K562 (cell line): ENCODE measurements around the gene SND1. TPM values are rescaled to one million over a fixed set of nuclear protein-coding genes. Genes with fewer than 3 reads are reported as not detected.

Source experiments
- ATAC-seq: fragments of 200-7000 bp; cut with Tn5 transposase; 3 replicates; pipeline ENCODE4 v1.9.1; 2020; ENCODE audit warnings: moderate library complexity
- BruUV-seq: library from RNA; stranded (reverse); fragments of 400-500 nt; replicated peaks from 2 replicates; lab custom pipeline; 2021; lab: Mats Ljungman, UMichigan
- CTCF ChIA-PET: fragments of 300-600 bp; formaldehyde crosslinking; extraction: SDS; loops from one replicate; lab custom pipeline; 2021; ENCODE audit warnings: low intra/inter-chr PET ratio; lab: Yijun Ruan, JAX
- POLR2A ChIA-PET: fragments of 300-600, 350-650 bp; sonication (Branson Sonifier 250); formaldehyde crosslinking; extraction: SDS; loops from one replicate; lab custom pipeline; 2021; ENCODE audit warnings: antibody characterized with exemption, inconsistent platforms; lab: Yijun Ruan, JAX
- DNase-seq, 4 experiments: peaks; one replicate each; pipeline versions ENCODE4 v3.0.0 to v3.0.0-alpha.2; 2011 to 2018; ENCODE audit warnings: low spot score in 3 of 4, mixed read lengths in 3 of 4; ENCODE audit errors: extremely low read depth in 1 of 4
- FAIRE-seq: peaks from 2 replicates; lab custom pipeline; 2011; peaks lifted over from hg19 to GRCh38; lab: Jason Lieb, UNC
- H2AFZ ChIP-seq: 2 replicates; pipeline ENCODE4 v1.6.0; 2011; ENCODE audit warnings: low read depth, low read length, control low read depth, inconsistent platforms
- H3K27ac ChIP-seq: fragments of 200-600 bp; 3 replicates; pipeline ENCODE4 v1.8.0; 2011; ENCODE audit warnings: low read depth, mild to moderate bottlenecking, control low read depth, inconsistent platforms, low read length, moderate library complexity, mixed read lengths; ENCODE audit errors: extremely low read depth
- H3K27me3 ChIP-seq, 2 experiments: fragments of 300-600 bp in 1 of 2; 2 replicates in 1 of 2; 3 replicates in 1 of 2; pipeline versions ENCODE4 v1.6.0 to v1.8.0; 2011; ENCODE audit warnings: inconsistent platforms in 2 of 2, low read length in 2 of 2, mild to moderate bottlenecking in 1 of 2, mixed read lengths in 1 of 2, moderate library complexity in 1 of 2; ENCODE audit not compliant: control insufficient read depth in 2 of 2, insufficient read depth in 2 of 2
- H3K36me3 ChIP-seq: fragments of 300-600 bp; 3 replicates; pipeline ENCODE4 v1.8.0; 2011; ENCODE audit warnings: mild to moderate bottlenecking, low read length, inconsistent platforms; ENCODE audit not compliant: control insufficient read depth, insufficient read depth
- H3K4me1 ChIP-seq, 2 experiments: fragments of 200-600 bp in 1 of 2; replicated peaks in 1 of 2; 2 replicates in 1 of 2; 3 replicates in 1 of 2; pipeline versions ENCODE4 v1.5.1 to v1.8.0; 2011; ENCODE audit warnings: inconsistent platforms in 2 of 2, low read length in 2 of 2, mild to moderate bottlenecking in 1 of 2, mixed read lengths in 1 of 2, moderate library complexity in 1 of 2; ENCODE audit not compliant: control insufficient read depth in 2 of 2, insufficient read depth in 2 of 2
- H3K4me2 ChIP-seq: 2 replicates; pipeline ENCODE4 v1.6.1; 2011; ENCODE audit warnings: low read length, control low read depth, inconsistent platforms, mixed read lengths; ENCODE audit not compliant: insufficient read depth
- H3K4me3 ChIP-seq: fragments of 200-600 bp; sonication (generic), shearing (Covaris generic); 2 replicates; pipeline ENCODE4 v1.5.1; 2016; ENCODE audit warnings: control low read depth, inconsistent platforms
- H3K79me2 ChIP-seq: fragments of 200-600 bp; 3 replicates; pipeline ENCODE4 v1.8.0; 2011; ENCODE audit warnings: low read length, inconsistent platforms; ENCODE audit not compliant: control insufficient read depth, insufficient read depth
- H3K9ac ChIP-seq, 2 experiments: 2 replicates each; pipeline versions ENCODE4 v1.6.0 to v1.6.1; 2011; ENCODE audit warnings: low read depth in 2 of 2, low read length in 2 of 2, control low read depth in 1 of 2, inconsistent platforms in 1 of 2, mild to moderate bottlenecking in 1 of 2, mixed read lengths in 1 of 2; ENCODE audit not compliant: insufficient read depth in 1 of 2
- H3K9me1 ChIP-seq: one replicate; pipeline ENCODE4 v1.6.0; 2011; ENCODE audit warnings: inconsistent platforms, mild to moderate bottlenecking, low read length, moderate library complexity; ENCODE audit not compliant: control insufficient read depth, insufficient read depth
- H3K9me3 ChIP-seq: replicated peaks from 2 replicates; pipeline ENCODE4 v1.5.1; 2011; ENCODE audit warnings: low read depth, low read length, inconsistent platforms; ENCODE audit not compliant: control insufficient read depth, insufficient read depth
- H4K20me1 ChIP-seq: replicated peaks from 2 replicates; pipeline ENCODE4 v1.6.1; 2011; ENCODE audit warnings: low read length, inconsistent platforms, mixed read lengths; ENCODE audit not compliant: control insufficient read depth, insufficient read depth
- BHLHE40 ChIP-seq: IDR thresholded peaks from 2 replicates; pipeline ENCODE4 v1.6.1; 2011; ENCODE audit warnings: low read length, improper control_type of control experiment
- CTBP1 ChIP-seq: fragments of 450-650 bp; IDR thresholded peaks from 2 replicates; pipeline ENCODE4 v1.6.1; 2016; ENCODE audit warnings: borderline replicate concordance
- HCFC1 ChIP-seq: IDR thresholded peaks from 2 replicates; pipeline ENCODE4 v1.6.1; 2012; ENCODE audit warnings: low read depth, low read length, improper control_type of control experiment
- MTA2 ChIP-seq: fragments of 450-650 bp; IDR thresholded peaks from 2 replicates; pipeline ENCODE4 v1.6.1; 2016; ENCODE audit warnings: low read depth
- STAT5A ChIP-seq: IDR thresholded peaks from 2 replicates; pipeline ENCODE4 v1.6.1; 2012; ENCODE audit warnings: low read length, inconsistent platforms, borderline replicate concordance
- ZBTB8A ChIP-seq: fragments of 450-650 bp; IDR thresholded peaks from 2 replicates; pipeline ENCODE4 v1.6.1; 2018; ENCODE audit warnings: mild to moderate bottlenecking, moderate library complexity; ENCODE audit not compliant: partially characterized antibody
- ZNF75A ChIP-seq: fragments of 450-650 bp; formaldehyde crosslinking; IDR thresholded peaks from 2 replicates; pipeline ENCODE4 v1.4.0; 2020; ENCODE audit warnings: mild to moderate bottlenecking
- WGBS: fragments of 100-300 bp; shearing (Covaris generic); methylation state at CpG from one replicate; pipeline ENCODE4 v1.1.6; 2016; ENCODE audit warnings: low coverage, mixed read lengths; ENCODE audit not compliant: insufficient coverage; ENCODE audit errors: missing lambda C conversion rate; 5-methylcytosine and 5-hydroxymethylcytosine counted together
- in situ Hi-C: fragments of 300-500 bp; cut with MboI; formaldehyde crosslinking; loops from 4 replicates; pipeline ENCODE4 v1.15.0; 2018; ENCODE audit warnings: inconsistent platforms, mixed read lengths
- intact Hi-C: fragments of 100-400 bp; cut with micrococcal nuclease; formaldehyde crosslinking; loops from 2 replicates; pipeline ENCODE4 v1.14.2; 2022
- polyA plus RNA-seq, 8 experiments: library from polyadenylated mRNA; depleted of rRNA in 4 of 8; stranded (reverse) in 5 of 8; unstranded in 3 of 8; fragments of >200 nt; fragmentation: Nextera tagmentation in 2 of 8; fragmentation: Illumina TruSeq in 1 of 8; extraction: Ambion mirVana in 2 of 8; extraction: Trizol in 1 of 8; gene quantifications; 2 replicates each; pipeline versions ENCODE4 v1.2.1 to v1.2.3, GENCODE V29; 2011 to 2014; ENCODE audit warnings: inconsistent platforms in 1 of 8, missing spikeins in 1 of 8
- total RNA-seq, 7 experiments: library from RNA; depleted of rRNA in 6 of 7; stranded (reverse); fragments of >200 nt in 6 of 7; fragmentation: Illumina TruSeq in 2 of 7; extraction: Trizol in 2 of 7; gene quantifications; 2 replicates each; pipeline versions ENCODE4 v1.2.1 to v1.2.3, GENCODE V29; 2011 to 2021; ENCODE audit warnings: low replicate concordance in 1 of 7
- TF ChIP-seq, protein P1 (sequence below): fragments of 450-650 bp; IDR thresholded peaks from 2 replicates; pipeline ENCODE4 v1.6.1; 2016; ENCODE audit warnings: mild to moderate bottlenecking
- TF ChIP-seq, protein P2 (sequence below), 2 experiments: fragments of 450-650 bp in 1 of 2; sonication (generic) in 1 of 2; formaldehyde crosslinking in 1 of 2; IDR thresholded peaks in 1 of 2; conservative IDR thresholded peaks in 1 of 2; 2 replicates each; pipeline versions ENCODE4 v1.6.1 to v1.8.1; 2016 to 2023; ENCODE audit warnings: mild to moderate bottlenecking in 2 of 2, moderate library complexity in 2 of 2, inconsistent platforms in 1 of 2, missing genetic modification reagents in 1 of 2
- TF ChIP-seq, protein P3 (sequence below): IDR thresholded peaks from 2 replicates; pipeline ENCODE4 v1.6.1; 2011; ENCODE audit warnings: borderline replicate concordance, low read depth, mild to moderate bottlenecking, moderate library complexity, low read length; ENCODE audit not compliant: insufficient read depth, poor library complexity, severe bottlenecking
- TF ChIP-seq, protein P4 (sequence below): sonication (generic); formaldehyde crosslinking; IDR thresholded peaks from 2 replicates; pipeline ENCODE4 v1.8.1; 2023; ENCODE audit warnings: missing genetic modification reagents, mild to moderate bottlenecking, borderline replicate concordance

Gene SND1
- total and polyA plus RNA-seq, 9 of the 15 experiments (the other 6 are each of a cell fraction or from before 2014, with no cell fraction given) = 46.5 to 307 (median 191) TPM

DNA sequence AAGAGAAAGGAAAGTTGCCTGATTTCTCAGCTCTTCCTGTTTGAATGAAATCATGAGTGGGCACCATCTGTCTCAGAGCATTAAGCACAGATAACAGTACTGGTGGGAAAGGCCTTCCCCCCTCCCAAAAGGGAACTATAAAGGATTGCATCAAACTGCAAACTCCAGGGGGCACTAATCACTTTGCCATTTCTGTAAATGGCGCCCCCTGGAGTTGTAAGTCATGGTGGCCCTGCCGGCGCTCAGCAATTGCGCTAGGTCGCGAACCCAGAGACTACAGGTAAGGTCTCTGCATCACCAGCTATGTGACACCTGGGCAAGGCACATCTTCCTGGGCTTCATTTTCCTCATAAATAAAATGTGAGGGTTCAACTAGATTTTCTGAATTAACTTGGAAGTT is 368.2 kb downstream of the SND1 start:
- Histone ChIP-seq H3K9me3 (no peaks in the 10 kb centered on the region), H3K27me3 (no peaks in the 10 kb centered on the region), H3K4me3 (no peak overlapping the region), H2AFZ (no peak overlapping the region), H4K20me1 (no peaks in the 10 kb centered on the region), H3K36me3 (peaks cover 70% of the 10 kb centered on the region), H3K4me2 (no peak overlapping the region), H3K4me1 (peaks cover 0 to 8% of the 10 kb centered on the region in 2 experiments; a peak in 3 of 5 replicates), H3K27ac (no peak overlapping the region), H3K9ac (no peak overlapping the region), H3K9me1 (peaks cover 11% of the 10 kb centered on the region), H3K79me2 (no peaks in the 10 kb centered on the region)
- POLR2A ChIA-PET = interaction anchor here (0.6 kb wide), 1 partner anchor 215 kb away, joined by 4 read pairs; no protein-coding TSS in a partner anchor
- 77% methylated on average over 6 of the region's 6 CpGs for WGBS
- intact Hi-C loops = no loop called here
- CTCF ChIA-PET = interaction anchor here (1.4 to 1.7 kb wide), 2 partner anchors 189 to 312 kb away, joined by 5 to 6 read pairs; no protein-coding TSS in a partner anchor
- peak; percentile 66 for FAIRE-seq
- peak; percentile 86 for ATAC-seq
- BruUV-seq = no TSS peak
- in situ Hi-C loops = no loop called here
- DNase-seq = peak; percentile 66 to 88 (median 82)
- no peak for TF ChIP-seq ZBTB8A
- TF ChIP-seq CTBP1 = peak; percentile 62; the same call in 1 of the 2 replicates
- TF ChIP-seq, protein P1, sequence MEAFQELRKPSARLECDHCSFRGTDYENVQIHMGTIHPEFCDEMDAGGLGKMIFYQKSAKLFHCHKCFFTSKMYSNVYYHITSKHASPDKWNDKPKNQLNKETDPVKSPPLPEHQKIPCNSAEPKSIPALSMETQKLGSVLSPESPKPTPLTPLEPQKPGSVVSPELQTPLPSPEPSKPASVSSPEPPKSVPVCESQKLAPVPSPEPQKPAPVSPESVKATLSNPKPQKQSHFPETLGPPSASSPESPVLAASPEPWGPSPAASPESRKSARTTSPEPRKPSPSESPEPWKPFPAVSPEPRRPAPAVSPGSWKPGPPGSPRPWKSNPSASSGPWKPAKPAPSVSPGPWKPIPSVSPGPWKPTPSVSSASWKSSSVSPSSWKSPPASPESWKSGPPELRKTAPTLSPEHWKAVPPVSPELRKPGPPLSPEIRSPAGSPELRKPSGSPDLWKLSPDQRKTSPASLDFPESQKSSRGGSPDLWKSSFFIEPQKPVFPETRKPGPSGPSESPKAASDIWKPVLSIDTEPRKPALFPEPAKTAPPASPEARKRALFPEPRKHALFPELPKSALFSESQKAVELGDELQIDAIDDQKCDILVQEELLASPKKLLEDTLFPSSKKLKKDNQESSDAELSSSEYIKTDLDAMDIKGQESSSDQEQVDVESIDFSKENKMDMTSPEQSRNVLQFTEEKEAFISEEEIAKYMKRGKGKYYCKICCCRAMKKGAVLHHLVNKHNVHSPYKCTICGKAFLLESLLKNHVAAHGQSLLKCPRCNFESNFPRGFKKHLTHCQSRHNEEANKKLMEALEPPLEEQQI = peak; percentile 89
- TF ChIP-seq, protein P2, sequence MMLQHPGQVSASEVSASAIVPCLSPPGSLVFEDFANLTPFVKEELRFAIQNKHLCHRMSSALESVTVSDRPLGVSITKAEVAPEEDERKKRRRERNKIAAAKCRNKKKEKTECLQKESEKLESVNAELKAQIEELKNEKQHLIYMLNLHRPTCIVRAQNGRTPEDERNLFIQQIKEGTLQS (IDR thresholded peaks at IDR 0.05) = peak; percentile 87
- TF ChIP-seq, protein P2 (CRISPR knock-in tag; conservative IDR thresholded peaks at IDR 0.05) = no peak
- no peak for TF ChIP-seq BHLHE40
- TF ChIP-seq ZNF75A = no peak
- TF ChIP-seq, protein P3, sequence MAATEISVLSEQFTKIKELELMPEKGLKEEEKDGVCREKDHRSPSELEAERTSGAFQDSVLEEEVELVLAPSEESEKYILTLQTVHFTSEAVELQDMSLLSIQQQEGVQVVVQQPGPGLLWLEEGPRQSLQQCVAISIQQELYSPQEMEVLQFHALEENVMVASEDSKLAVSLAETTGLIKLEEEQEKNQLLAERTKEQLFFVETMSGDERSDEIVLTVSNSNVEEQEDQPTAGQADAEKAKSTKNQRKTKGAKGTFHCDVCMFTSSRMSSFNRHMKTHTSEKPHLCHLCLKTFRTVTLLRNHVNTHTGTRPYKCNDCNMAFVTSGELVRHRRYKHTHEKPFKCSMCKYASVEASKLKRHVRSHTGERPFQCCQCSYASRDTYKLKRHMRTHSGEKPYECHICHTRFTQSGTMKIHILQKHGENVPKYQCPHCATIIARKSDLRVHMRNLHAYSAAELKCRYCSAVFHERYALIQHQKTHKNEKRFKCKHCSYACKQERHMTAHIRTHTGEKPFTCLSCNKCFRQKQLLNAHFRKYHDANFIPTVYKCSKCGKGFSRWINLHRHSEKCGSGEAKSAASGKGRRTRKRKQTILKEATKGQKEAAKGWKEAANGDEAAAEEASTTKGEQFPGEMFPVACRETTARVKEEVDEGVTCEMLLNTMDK = peak; percentile 97
- 0 out of 2 replicates have a peak, but pooled peaks have one; percentile 13 for TF ChIP-seq STAT5A
- TF ChIP-seq, protein P4, sequence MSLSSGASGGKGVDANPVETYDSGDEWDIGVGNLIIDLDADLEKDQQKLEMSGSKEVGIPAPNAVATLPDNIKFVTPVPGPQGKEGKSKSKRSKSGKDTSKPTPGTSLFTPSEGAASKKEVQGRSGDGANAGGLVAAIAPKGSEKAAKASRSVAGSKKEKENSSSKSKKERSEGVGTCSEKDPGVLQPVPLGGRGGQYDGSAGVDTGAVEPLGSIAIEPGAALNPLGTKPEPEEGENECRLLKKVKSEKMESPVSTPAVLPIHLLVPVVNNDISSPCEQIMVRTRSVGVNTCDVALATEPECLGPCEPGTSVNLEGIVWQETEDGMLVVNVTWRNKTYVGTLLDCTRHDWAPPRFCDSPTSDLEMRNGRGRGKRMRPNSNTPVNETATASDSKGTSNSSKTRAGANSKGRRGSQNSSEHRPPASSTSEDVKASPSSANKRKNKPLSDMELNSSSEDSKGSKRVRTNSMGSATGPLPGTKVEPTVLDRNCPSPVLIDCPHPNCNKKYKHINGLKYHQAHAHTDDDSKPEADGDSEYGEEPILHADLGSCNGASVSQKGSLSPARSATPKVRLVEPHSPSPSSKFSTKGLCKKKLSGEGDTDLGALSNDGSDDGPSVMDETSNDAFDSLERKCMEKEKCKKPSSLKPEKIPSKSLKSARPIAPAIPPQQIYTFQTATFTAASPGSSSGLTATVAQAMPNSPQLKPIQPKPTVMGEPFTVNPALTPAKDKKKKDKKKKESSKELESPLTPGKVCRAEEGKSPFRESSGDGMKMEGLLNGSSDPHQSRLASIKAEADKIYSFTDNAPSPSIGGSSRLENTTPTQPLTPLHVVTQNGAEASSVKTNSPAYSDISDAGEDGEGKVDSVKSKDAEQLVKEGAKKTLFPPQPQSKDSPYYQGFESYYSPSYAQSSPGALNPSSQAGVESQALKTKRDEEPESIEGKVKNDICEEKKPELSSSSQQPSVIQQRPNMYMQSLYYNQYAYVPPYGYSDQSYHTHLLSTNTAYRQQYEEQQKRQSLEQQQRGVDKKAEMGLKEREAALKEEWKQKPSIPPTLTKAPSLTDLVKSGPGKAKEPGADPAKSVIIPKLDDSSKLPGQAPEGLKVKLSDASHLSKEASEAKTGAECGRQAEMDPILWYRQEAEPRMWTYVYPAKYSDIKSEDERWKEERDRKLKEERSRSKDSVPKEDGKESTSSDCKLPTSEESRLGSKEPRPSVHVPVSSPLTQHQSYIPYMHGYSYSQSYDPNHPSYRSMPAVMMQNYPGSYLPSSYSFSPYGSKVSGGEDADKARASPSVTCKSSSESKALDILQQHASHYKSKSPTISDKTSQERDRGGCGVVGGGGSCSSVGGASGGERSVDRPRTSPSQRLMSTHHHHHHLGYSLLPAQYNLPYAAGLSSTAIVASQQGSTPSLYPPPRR (CRISPR knock-in tag) = no peak
- TF ChIP-seq MTA2 = no peak
- 0 out of 2 replicates have a peak, but pooled peaks have one; percentile 46 for TF ChIP-seq HCFC1
